ENCODE measurements around the gene TNFSF13B.
"Not testable (repeated sequence)": the region's sequence is repeated elsewhere in the genome, so short reads cannot be mapped to it uniquely, and the experiment has no call there.

Gene TNFSF13B

DNA sequence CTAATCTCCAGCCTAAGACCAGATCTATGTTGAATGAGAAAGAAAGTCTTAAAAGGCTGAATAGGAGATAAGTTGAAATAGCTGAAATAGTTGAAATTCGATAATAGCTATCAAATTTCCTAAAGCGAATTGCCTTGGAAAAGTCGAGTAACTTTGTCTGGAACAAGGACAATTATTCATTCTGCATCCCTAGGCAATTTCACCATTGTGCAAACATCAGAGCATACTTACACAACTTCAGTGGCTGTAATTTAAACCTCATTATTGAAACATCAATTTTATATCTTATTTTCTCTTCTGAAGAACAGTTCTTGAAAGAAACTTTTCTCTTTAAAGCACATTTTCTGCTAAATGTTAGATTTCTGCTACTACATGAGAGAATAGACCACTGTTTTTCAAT, 13.6 kb downstream of the TNFSF13B start:
- DNase-seq: no peak

DNA sequence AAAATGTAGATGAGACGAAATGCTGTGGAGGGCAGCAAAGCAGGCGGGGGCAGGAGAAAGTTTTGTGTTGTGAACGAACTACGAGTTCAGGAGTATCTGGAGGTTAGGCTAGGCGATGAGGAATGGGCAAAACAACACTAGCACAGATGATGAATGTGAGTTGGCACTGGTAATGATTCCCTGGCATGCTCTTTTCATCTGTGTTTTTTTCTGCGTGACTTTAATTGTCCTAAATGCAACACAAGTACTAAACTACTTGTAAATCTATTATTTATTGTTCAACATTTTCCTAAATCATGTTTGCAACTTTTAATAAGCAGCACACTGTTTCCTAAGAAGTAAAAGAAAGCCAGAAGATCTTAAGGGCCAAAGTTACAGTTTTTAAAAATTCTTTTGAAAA, 19.2 kb downstream of the TNFSF13B start:
- no peak for DNase-seq

DNA sequence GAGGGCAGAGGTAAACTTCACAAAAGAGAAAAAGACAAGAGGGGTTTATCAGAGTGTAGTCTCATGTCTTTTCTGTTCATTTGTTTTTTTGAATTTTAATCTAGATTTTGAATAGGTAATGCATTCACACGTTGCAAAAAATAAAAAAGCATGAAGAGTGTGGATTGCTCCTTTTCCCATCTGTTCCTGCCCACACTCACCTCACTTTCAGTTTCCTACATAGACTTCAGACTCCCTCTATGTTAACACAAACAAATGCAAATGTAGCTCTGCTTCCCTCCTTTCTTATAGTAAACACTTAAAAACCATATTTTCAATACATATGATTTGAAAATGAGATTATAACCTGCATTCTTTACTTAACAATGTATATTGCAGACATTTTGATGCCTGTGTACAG, 20.3 kb downstream of the TNFSF13B start:
- no peak for DNase-seq

DNA sequence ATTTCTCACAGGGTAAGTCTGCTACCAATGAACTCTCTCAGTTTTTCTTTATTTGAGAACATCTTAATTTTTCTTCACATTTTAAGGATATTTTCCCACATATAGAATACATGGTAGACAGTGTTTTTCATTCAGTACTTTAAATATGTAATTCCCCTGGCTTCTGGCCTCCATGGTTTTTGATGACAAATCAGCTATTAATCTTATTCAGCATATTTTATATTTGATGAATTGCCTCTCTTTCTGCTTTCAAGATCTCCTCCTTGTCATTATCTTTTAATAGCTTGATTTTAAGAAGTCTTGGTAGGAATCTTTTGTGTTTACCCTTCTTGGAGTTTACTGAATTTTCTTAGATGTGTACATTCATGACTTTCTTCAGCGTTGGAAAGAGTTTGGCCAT, 27.6 kb downstream of the TNFSF13B start:
- no peak for DNase-seq

DNA sequence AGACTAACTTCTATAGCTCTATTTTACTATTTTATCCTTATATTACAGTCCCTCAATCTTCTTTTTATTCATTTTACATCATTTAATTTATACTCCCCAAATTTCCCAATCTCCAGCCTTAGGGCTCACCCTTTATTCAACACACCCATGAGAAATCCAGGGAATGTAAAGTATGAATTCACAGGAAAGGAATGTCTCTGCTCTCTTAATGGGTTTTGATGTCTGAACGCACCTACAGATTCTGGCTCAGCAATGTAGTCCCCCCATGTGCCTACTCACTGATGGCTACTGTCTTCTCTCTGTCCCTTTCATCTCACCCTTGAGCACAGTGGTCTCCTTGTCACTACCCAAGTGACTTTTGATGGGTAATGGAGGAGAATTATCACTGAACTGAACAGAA, 32.8 kb downstream of the TNFSF13B start:
- no peak for DNase-seq

DNA sequence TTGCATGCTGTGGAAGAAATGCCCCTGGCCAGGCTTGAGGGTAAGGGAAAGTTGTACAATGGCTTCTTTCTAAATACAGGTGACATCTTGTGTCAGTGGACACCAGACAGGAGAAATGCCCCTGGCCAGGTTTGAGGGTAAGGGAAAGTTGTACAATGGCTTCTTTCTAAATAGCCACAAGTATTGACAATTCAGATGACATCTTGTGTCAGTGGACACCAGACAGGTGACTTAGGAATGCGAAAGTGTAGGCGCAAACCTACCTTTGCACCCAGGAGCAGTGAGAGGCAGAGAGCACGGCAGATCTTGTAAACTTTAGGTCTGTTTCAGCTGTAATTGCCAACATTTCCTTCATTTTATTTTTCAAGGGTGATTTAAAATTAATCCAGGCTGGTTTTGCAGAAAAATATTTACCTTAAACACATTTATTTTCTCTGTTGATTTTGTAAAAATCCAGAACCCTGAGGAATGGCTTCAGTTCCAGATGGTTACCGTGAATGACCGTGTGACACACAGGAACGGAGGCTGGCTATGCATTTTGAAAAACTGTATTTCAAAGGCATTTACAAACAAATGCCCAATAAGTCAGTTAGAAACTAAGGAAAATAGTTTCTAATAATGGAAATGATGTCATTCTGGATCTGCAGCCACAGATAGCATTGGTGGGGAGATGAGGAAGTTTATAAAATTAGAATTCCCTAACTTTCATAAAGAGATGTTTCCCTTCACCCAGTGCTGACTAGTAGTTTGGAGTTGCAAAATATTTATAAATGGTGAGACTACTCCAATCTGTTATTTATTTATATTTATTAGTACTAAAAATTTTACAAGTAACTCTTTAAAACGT, 34.9 kb downstream of the TNFSF13B start:
- DNase-seq: no peak

DNA sequence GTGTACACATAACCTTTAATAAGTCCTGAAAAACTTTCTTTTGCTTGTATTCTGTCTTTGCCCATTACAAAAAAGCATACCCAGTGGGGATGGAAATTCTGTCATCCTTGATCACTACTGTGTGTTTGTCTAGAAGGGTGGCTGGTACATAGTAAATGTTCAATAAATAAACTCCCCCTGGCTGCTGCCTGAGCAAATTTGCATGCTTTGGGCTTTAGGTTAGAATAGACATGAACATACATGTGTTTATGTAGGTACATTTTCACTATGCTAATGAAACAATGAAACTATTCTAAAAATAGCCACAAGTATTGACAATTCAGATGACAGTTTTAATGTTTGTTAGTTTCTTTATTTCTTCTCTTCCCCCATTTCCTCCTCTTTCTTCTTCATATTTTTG, 36.1 kb downstream of the TNFSF13B start:
- no peak for DNase-seq

DNA sequence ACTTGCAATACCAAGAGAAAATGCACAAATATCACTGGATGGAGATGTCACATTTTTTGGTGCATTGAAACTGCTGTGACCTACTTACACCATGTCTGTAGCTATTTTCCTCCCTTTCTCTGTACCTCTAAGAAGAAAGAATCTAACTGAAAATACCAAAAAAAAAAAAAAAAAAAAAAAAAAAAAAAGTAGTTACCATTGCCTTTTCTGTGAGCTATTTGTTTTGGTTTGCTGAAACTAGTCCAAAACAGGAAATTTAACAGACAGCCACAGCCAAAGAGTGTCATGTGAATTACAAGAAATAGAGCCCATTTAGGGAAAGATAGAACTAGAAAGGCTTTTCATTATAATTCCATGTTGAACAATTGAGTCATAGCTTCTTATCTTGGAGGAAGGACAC, 37.3 kb downstream of the TNFSF13B start:
- DNase-seq: no peak

DNA sequence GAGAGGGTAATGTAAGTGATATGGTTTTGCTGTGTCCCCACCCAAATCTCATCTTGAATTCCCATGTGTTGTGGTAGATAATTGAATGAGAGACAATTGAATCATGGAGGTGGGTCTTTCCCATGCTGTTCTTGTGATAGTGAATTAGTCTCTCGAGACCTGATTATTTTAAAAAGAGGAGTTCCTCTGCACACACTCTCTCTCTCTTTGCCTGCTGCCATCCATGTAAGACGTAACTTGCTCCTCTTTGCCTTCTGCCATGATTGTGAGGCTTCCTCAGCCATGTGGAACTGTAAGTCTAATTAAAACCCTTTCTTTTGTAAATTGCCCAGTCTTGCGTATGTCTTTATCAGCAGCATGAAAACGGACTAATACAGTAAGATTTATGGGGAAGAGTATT, 42.1 kb downstream of the TNFSF13B start:
- DNase-seq: not testable (repeated sequence)

DNA sequence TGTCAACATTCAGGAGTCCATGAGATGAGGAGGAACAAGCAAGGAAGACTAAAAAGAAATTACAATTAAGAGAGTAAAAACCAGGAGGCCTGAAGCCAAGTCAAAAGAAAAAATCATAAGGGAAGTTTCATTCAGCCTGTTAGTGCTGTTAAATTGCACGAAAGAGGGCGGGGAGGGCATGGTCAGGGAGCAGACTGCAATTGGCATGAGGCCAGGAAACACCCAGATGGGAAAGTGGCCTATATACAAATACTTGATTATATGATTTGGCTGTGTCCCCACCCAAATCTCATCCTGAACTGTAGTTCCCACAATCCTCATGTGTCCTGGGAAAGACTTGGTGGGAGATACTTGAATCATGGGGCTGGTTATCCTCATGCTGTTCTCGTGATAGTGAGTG, 43.9 kb downstream of the TNFSF13B start:
- no peak for DNase-seq

DNA sequence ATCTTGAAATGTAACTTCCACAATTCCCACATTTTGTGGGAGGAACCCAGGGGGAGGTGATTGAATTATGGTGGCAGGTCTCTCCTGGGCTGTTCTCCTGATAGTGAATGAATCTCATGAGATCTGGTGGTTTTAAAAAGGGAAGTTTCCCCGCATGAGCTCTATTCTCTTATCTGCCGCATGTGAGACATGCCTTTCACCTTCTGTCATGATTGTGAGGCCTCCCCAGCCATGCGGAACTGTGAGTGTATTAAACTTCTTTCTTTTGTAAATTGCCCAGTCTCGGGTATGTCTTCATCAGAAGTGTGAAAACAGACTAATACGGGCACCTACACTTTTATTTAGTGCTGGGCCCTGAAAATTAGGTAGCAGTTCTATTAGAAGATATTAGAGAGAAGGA, 45.8 kb downstream of the TNFSF13B start:
- DNase-seq: no peak

DNA sequence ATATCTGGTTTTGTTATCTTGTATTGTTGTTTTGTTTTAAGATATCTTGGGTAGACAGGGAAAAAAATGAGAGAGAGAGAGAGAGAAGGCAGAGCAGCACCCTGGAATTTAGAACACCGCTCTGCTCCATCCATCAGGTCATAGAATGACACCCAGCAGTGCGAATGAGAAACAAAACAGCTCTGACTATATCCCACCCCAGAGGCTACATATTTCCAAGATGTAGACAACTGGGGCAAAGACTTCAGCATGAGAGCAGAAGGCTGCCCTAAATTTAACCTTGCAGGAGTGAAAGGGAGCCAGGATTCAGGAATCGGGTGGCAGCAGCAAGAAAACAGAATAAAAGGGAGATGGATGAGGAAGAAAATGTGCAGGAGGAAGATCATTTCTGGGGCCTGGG, 46.5 kb downstream of the TNFSF13B start:
- no peak for DNase-seq

DNA sequence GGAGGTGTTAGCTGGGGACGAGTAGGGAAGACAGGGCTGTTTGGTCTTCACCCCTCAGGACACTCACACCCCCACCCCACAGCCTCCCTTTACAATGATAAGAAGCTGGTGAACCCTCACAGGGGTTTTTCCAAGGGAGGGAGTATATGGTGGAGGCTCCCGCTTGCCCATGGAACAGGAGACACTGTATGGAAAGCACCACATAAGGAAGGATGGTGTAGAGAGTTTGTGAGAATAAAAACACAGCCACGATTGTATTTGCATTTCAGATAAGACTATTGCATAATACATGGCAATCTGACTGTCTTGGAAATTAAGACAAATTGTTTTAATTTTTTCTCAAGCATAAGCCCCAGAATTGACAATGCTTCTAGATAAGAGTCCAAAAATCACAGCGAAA, 46.9 kb downstream of the TNFSF13B start:
- DNase-seq: no peak

DNA sequence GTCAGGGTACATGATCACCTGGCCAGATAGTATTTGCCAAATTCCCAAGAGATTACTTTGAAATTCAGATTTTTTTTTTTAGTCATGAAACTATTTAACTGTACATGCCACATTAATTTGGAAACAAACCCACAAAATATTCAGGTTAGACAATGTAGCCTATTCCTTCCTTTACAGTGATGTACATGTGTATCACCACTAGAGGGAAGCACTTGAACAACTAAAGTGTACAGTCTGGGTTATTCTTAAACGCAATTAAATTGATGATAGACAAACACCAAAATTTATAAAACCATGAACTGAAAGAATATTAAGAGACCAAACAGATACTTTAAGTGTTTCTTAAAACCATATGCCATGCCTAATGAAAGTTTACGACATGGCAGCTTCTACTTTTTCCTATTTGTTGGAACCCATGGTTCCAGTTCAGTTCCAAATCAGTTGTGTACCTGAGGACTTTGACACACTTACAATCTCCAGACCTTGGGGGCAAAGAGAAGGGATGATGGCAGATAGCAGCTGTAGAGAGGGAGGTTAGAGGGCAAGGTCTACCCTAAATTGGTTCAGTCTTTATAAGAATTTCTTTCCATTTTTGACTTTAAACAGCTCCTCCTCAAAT, 52.8 kb downstream of the TNFSF13B start:
- DNase-seq: no peak

DNA sequence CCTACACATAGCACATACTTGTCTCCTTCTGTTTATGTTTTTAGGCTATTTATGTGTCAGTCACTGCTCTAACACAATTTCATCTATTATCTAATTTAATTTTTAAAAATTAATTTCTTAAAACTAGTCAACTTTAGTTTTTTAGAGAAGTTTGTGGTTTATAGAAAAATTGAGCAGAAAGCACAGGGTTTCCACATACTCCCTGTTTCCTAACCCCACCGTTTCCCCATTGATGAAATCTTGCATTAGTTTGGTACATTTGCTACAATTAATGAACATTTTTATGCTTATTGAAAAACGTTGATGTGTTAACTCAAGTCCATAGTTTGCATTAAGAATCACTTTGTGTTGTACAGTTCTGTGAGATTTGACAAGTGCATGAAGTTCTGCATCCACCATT, 53.5 kb downstream of the TNFSF13B start:
- no peak for DNase-seq

DNA sequence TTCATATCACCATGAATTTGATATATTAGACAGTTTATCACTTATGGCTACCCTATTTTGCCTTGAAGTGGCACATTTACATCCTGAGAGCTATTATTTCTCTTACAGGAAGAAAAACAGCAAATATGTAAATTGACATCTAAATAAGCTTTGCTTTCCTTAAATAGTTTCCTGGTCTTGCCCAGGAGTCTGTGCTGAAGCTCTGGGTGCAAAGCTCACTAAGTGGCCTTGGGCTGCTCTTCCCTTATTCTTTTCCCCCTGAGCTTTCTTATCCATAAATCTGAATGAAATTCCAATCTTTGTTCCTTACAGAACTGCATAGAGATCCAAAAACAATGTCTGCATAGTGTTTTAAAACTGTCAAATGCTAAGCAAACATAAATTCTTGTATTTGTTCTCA, 56.3 kb downstream of the TNFSF13B start:
- no peak for DNase-seq

DNA sequence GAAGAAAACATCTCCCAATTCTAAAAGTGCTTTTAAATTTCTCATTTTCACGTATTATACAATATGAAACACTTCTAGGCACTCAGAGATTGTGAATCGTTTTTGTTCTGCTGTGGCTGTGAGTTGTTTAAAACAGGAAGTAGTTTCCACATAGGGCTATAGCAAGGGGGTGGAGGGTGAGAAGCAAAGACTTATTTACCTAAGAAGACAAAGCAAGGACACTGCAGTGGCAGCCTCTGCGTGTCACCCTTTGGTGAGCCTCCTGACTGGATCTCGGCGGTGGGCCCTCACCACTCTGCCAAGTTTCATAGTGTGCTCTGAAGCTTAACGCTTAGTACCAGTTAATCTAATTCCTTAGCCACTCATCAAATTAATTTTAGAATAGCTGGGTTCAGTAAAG, 56.8 kb downstream of the TNFSF13B start:
- DNase-seq: no peak

DNA sequence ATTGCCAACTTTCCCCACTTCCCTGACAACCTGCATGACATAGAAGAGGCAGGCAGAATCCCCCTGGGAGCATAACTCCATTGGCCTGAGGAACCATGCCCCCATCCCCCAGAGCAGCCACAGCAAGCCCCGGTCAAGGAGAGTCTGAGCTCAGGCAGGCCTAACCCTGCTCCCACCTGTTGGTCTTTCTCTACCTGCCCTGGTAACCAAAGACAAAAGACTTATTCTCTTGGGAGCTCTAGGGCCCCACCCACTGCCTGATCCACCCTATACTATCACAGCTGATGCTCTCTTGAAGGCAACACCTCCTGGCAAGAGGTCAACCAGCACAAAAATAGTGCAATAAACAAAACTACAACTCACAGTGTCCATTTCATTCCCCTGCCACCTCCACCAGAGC, 59.3 kb downstream of the TNFSF13B start:
- DNase-seq: no peak

DNA sequence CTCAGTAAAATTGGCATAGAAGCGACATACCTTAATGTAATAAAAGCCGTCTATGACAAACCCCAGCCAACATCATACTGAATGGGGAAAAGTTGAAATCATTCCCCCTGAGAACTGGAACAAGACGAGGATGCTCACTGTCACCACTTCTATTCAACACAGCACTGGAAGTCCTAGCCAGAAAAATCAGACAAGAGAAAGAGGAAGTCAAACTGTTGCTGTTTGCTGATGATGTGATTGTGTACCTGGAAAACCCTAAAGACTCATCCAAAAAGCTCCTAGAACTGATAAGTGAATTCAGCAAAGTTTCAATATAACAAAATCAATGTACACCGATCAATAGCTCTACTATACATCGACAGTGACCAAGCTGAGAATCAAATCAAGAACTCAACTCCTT, 63.3 kb downstream of the TNFSF13B start:
- DNase-seq: no peak

DNA sequence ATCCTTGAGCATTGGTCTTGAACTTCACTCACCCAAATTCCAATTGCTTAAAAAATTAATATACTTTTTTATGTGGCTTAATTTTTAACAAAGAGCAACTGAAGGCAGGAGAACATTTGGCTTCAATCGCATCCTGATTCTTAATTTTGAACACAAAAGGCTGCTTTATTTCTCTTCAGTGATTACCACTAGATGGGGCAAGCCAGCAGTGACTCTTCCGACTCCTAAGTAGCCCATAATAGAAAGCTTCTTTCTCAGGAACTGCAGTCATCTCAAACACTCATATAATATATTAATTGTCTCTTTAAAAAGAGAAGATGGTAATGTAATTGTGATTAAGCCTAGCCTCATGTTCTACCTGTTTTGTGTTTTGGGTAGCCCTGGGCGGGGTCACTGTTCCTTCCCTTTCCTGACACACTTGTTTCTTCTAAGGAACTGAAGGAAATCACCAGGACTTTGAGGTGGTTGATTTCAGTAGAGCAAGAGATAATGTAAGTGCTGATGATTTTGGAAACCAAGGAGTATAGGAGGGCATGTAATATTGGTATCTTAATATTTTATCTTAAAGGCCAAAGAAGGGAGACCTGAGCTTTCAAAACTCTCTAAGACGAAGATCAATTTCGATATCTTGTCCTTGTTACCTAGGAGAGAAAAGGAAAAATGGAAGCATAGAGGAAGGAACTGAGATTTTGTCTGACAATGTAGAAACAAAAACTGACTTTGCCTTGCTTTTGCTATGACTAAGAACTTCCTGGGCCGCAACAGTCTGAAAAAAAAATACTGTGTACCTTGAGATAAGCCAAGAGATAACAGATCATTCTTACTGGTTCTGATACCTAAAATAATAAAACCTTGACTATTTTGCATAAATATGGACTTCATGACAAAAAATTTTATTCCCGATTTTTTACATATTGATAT, 73.1 kb downstream of the TNFSF13B start:
- DNase-seq: no peak

DNA sequence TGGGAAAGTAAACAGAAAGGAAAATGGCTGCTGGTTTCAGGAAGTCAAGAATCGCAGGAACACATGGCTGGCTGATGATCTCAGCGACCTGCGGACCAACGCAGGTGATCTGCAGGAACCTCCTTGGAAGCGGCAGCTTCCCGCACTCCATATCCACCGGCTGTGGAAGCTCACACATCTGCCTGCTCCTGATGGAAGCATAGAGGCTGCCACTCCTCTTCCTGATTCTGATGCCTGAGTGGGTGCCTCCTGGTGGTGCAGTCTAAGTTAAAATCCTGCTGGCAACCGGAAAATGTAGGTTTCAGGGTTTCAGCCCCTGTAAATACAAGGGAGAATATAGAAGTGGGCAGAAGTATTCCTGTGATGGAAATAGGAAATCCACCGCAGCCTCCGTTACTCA, 75.5 kb downstream of the TNFSF13B start:
- no peak for DNase-seq

DNA sequence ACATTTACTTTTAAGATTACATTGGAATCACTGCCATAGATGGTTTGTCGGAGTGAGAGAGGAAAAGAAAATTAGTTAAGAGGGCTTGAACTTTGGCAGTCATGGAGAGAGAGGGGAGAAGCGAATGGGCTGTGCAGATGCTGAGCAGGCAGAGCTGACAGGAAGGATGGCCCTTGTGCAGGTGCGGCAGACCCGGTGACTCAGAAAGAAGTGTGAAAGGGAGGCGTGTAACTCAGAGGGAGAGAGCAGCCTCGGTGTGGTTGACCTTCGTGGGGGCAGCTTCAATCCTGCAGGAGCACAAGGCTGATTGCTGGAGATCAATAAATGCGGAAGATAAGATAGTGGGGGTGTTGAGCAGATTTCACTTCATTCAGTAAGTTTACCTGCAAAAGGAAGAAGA, 76.9 kb downstream of the TNFSF13B start:
- DNase-seq: no peak

DNA sequence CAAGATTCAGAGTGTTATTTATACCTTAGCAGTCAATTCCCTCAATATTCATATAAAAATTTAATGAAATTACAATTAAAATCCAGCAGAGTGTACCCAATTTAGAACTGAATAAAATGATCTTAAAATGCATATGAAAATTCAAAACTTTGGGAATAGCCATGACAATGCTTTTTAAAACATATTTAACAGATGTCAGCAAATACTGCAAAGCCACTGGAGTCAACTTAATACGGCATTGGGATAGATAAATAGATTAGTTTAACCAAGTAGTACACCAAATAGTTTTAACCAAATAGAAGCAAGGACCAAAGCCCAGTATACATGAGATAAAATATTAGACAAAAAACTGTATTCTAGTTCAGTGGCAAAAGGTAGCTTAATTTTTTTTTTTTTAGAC, 79.8 kb downstream of the TNFSF13B start:
- no peak for DNase-seq

DNA sequence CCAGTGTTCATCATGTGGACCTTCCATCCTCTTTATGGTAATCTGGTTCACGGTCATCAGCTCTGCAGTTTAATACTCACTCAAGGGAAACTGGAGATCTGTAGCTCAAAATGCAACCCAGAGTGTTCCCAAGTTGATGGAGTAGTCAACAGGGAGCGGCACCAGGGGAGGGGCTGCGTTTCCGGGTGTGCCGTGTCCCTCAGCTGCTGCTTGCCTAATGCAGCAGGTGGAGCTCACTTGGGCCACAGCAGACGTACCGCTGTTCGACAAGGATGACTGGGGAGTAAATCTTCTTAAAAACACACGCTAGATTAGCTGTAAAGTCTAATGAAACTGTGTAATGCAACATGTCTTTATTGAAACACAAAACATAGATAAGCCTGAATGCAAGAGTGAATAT, 81.1 kb downstream of the TNFSF13B start:
- no peak for DNase-seq
